Measurements from ENCODE around the gene TRIM7. TPM values are rescaled to one million over a fixed set of nuclear protein-coding genes. Genes with fewer than 3 reads are reported as not detected.

TRIM7 gene
- total and polyA plus RNA-seq, 9 of the 15 experiments (the other 6 are each of a cell fraction or from before 2014, with no cell fraction given) = 2.6 to 14.9 (median 8.9) TPM

DNA sequence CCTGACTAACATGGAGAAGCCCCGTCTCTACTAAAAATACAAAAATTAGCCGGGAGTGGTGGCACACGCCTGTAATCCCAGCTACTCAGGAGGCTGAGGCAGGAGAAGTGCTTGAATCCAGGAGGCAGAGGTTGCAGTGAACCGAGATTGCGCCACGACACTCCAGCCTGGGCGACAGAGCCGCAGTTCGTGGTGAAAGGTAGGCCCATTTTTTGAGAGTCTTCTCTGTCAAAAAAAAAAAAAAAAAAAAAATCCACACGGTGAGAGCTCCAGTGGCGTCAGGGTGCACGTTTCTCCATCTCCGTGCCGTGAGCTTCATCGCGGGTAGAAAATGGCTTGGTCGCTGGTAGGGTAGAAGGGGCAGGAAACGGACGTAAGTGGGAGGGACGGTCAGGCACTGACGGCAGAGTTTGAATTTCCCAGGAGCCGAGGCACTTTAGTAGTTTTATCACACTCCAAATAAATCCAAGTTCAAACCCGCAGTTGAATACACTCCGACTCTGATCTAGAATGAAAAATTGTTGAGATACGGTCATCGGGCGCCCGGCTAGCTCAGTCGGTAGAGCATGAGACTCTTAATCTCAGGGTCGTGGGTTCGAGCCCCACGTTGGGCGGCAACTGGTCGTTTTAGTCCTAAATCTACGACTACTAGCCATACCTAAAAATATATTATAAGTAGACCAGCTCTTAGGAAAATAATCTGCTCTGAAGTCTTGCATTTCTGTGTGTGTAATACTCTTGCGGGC lies 2.4 kb upstream of the TRIM7 start (continued):
- peak; percentile 94 for TF ChIP-seq ZNF592 (IDR thresholded peaks at IDR 0.05)
- TF ChIP-seq, protein P1, sequence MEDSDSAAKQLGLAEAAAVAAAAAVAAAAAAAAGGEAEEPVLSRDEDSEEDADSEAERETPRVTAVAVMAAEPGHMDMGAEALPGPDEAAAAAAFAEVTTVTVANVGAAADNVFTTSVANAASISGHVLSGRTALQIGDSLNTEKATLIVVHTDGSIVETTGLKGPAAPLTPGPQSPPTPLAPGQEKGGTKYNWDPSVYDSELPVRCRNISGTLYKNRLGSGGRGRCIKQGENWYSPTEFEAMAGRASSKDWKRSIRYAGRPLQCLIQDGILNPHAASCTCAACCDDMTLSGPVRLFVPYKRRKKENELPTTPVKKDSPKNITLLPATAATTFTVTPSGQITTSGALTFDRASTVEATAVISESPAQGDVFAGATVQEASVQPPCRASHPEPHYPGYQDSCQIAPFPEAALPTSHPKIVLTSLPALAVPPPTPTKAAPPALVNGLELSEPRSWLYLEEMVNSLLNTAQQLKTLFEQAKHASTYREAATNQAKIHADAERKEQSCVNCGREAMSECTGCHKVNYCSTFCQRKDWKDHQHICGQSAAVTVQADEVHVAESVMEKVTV (CRISPR knock-in tag; IDR thresholded peaks at IDR 0.05) = no peak
- TF ChIP-seq NR2F6 (CRISPR knock-in tag; IDR thresholded peaks at IDR 0.05) = 0 out of 2 replicates have a peak, but pooled peaks have one; percentile 33
- TF ChIP-seq JUN (IDR thresholded peaks at IDR 0.05; ENCODE audit: borderline replicate concordance, low read depth, low read length) = no peak
- TF ChIP-seq JUN (CRISPR knock-in tag; IDR thresholded peaks at IDR 0.05; ENCODE audit: borderline replicate concordance) = no peak
- TF ChIP-seq ZKSCAN3 (CRISPR knock-in tag; IDR thresholded peaks at IDR 0.05) = no peak
- no peak for TF ChIP-seq SMAD2 (IDR thresholded peaks at IDR 0.05; ENCODE audit: low read depth, low read length)
- peak; percentile 51; the same call in 1 of the 2 replicates for TF ChIP-seq GATA2 (CRISPR knock-in tag; IDR thresholded peaks at IDR 0.05)
- TF ChIP-seq, protein P2, sequence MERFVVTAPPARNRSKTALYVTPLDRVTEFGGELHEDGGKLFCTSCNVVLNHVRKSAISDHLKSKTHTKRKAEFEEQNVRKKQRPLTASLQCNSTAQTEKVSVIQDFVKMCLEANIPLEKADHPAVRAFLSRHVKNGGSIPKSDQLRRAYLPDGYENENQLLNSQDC (CRISPR knock-in tag; IDR thresholded peaks at IDR 0.05) = no peak
- TF ChIP-seq RNF219 (CRISPR knock-in tag; IDR thresholded peaks at IDR 0.05) = no peak
- no peak for TF ChIP-seq ZNF778 (CRISPR knock-in tag; IDR thresholded peaks at IDR 0.05)
- peak; percentile 55 for TF ChIP-seq SAP30 (IDR thresholded peaks at IDR 0.05; ENCODE audit: borderline replicate concordance, insufficient read depth, low read depth, low read length, poor library complexity, severe bottlenecking)
- TF ChIP-seq, protein P3, sequence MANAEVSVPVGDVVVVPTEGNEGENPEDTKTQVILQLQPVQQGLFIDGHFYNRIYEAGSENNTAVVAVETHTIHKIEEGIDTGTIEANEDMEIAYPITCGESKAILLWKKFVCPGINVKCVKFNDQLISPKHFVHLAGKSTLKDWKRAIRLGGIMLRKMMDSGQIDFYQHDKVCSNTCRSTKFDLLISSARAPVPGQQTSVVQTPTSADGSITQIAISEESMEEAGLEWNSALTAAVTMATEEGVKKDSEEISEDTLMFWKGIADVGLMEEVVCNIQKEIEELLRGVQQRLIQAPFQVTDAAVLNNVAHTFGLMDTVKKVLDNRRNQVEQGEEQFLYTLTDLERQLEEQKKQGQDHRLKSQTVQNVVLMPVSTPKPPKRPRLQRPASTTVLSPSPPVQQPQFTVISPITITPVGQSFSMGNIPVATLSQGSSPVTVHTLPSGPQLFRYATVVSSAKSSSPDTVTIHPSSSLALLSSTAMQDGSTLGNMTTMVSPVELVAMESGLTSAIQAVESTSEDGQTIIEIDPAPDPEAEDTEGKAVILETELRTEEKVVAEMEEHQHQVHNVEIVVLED (CRISPR knock-in tag; IDR thresholded peaks at IDR 0.05) = 0 out of 2 replicates have a peak, but pooled peaks have one; percentile 18
- TF ChIP-seq TRIM24 (IDR thresholded peaks at IDR 0.05) = peak in 1 of 2 experiments; percentile 37; a peak in 2 of 4 replicates
- peak; percentile 100 for TF ChIP-seq TBP (optimal IDR thresholded peaks at IDR 0.05; ENCODE audit: low read depth, low read length)
- peak; percentile 76; the same call in 1 of the 2 replicates for TF ChIP-seq ZKSCAN1 (IDR thresholded peaks at IDR 0.05; ENCODE audit: low read depth, low read length)
- no peak for TF ChIP-seq WHSC1 (IDR thresholded peaks at IDR 0.05; ENCODE audit: low read length)
- TF ChIP-seq ZNF143 (CRISPR knock-in tag; IDR thresholded peaks at IDR 0.05) = no peak
